AG04449 (cell line): ENCODE results near the gene TNFSF10.
"Not testable (repeated sequence)": the region's sequence is repeated elsewhere in the genome, so short reads cannot be mapped to it uniquely, and the experiment has no call there.

Experiments
- CTCF ChIA-PET: fragments of 350-600 bp; formaldehyde crosslinking; extraction: SDS; loops from one replicate; lab custom pipeline; 2021; ENCODE audit warnings: antibody characterized with exemption; lab: Yijun Ruan, JAX
- POLR2A ChIA-PET: fragments of 400-600, 350-600 bp; formaldehyde crosslinking; extraction: SDS; loops from one replicate; lab custom pipeline; 2020; ENCODE audit warnings: antibody characterized with exemption, inconsistent platforms; lab: Yijun Ruan, JAX
- DNase-seq: peaks from one replicate; pipeline ENCODE4 v3.0.0-alpha.2; 2010; ENCODE audit warnings: low read depth, low spot score
- H3K4me3 ChIP-seq: 2 replicates; pipeline ENCODE4 v1.5.1; 2011; ENCODE audit warnings: low read depth, mild to moderate bottlenecking, control low read depth, low read length
- CTCF ChIP-seq: IDR thresholded peaks from one replicate; pipeline ENCODE4 v1.5.1; 2011; ENCODE audit warnings: mild to moderate bottlenecking, moderate library complexity, low read length, control low read depth, inconsistent platforms; ENCODE audit not compliant: insufficient read depth; ENCODE audit errors: missing control alignments

TNFSF10 gene

GRCh38 chr3:172522871-172523818, at the start of gene TNFSF10:
TSS of gene TNFSF10 (minus strand) at chr3:172523430. CDS start at chr3:172523384, 46 bp downstream.
- CTCF ChIA-PET, result interaction anchor here (0.8 to 0.9 kb wide), 2 partner anchors 25 to 144 kb away, joined by 3 read pairs; no protein-coding TSS in a partner anchor
- no peak for TF ChIP-seq CTCF
- no peak for DNase-seq
- no peak within 1 kb of the TSS for H3K4me3 ChIP-seq
- POLR2A ChIA-PET, result no interaction called here

GRCh38 chr3:172569128-172570008, 46.1 kb upstream of the TNFSF10 start:
- no peak overlapping the region for H3K4me3 ChIP-seq
- POLR2A ChIA-PET, result no interaction called here
- DNase-seq, result no peak
- TF ChIP-seq CTCF, result no peak
- CTCF ChIA-PET, result no interaction called here

- POLR2A ChIA-PET, result no interaction called here
- no peak overlapping the region for H3K4me3 ChIP-seq
- DNase-seq, result no peak
- CTCF ChIA-PET, result no interaction called here
- no peak for TF ChIP-seq CTCF
Observed at GRCh38 chr3:172568701-172569100, 45.5 kb upstream of the TNFSF10 start.

- CTCF ChIA-PET, result not testable (repeated sequence)
Observed at GRCh38 chr3:172566785-172567184, 43.6 kb upstream of the TNFSF10 start.

GRCh38 chr3:172564499-172564898, 41.3 kb upstream of the TNFSF10 start:
- TF ChIP-seq CTCF, result no peak
- no peak for DNase-seq
- ChIA-PET CTCF (no interaction called here), POLR2A (no interaction called here)
- H3K4me3 ChIP-seq, result no peak overlapping the region

More at GRCh38 chr3:172566785-172567184, 43.6 kb upstream of the TNFSF10 start:
- DNase-seq, H3K4me3 ChIP-seq, POLR2A ChIA-PET: not testable (repeated sequence)

GRCh38 chr3:172562871-172563865, 39.9 kb upstream of the TNFSF10 start:
- POLR2A ChIA-PET, result interaction anchor here (0.9 kb wide), 1 partner anchor 13 kb away, joined by 3 read pairs; no protein-coding TSS in a partner anchor

More at GRCh38 chr3:172562871-172563865, 39.9 kb upstream of the TNFSF10 start:
- no peak for TF ChIP-seq CTCF
- no peak overlapping the region for H3K4me3 ChIP-seq
- CTCF ChIA-PET, result interaction anchor here (1.2 kb wide), 1 partner anchor 14 kb away, joined by 3 read pairs; no protein-coding TSS in a partner anchor
- DNase-seq, result peak; percentile 59
